Measurements from ENCODE around the gene NFATC2IP. TPM values are rescaled to one million over a fixed set of nuclear protein-coding genes. Genes with fewer than 3 reads are reported as not detected.

Gene NFATC2IP
- total and polyA plus RNA-seq, 2 of the 13 experiments (the other 11 are each of a cell fraction or from before 2014, with no cell fraction given): 32.1 to 48.5 TPM

DNA sequence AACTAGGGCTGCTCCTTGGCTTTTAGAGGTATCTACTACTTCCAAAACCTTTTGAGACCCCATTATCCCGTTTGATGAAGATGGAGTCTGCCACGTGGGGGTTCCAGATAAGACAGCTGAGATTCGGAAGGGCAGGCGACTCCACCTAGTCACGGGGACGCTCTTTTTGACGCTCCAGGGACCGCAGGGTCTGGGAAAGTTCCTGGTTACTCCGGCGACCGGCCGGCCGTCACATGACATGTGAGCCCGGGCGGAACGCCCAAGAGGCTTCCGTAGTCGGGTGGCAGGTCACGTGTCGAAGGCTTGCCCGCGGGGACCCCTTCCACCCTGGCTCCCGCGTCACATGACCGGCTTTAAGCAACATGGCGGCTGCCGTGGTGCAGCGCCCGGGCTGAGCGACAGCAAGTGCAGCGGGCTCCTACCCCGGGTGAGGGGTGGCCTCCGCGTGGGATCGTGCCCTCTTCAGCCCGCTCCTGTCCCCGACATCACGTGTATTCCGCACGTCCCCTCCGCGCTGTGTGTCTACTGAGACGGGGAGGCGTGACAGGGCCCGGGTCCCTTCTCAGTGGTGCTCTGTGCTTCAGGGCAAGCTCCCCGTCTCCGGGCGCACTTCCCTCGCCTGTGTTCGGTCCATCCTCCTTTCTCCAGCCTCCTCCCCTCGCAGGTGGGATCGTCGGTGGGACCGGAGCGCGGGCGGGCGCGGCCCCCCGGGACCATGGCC, 23.9 kb downstream of the NFATC2IP start, which contains the start of gene SPNS1 (continued):
- TF ChIP-seq ERF (CRISPR knock-in tag; IDR thresholded peaks at IDR 0.05) (peak; percentile 95), FIP1L1 (IDR thresholded peaks at IDR 0.05; ENCODE audit: borderline replicate concordance, insufficient read depth, low read depth, low read length) (no peak; the same call in 1 of the 2 replicates), DMAP1 (CRISPR knock-in tag; IDR thresholded peaks at IDR 0.05) (peak; percentile 93), ZNF777 (CRISPR knock-in tag; IDR thresholded peaks at IDR 0.05) (peak; percentile 61), ZSCAN31 (CRISPR knock-in tag; IDR thresholded peaks at IDR 0.05; ENCODE audit: low read depth) (peak; percentile 97), PRPF4 (IDR thresholded peaks at IDR 0.05; ENCODE audit: low read depth, low read length, poor library complexity, severe bottlenecking) (no peak), TEAD2 (CRISPR knock-in tag; IDR thresholded peaks at IDR 0.05) (peak; percentile 88; the same call in 1 of the 2 replicates), JUNB (CRISPR knock-in tag; IDR thresholded peaks at IDR 0.05; ENCODE audit: borderline replicate concordance) (no peak), ZNF775 (CRISPR knock-in tag; IDR thresholded peaks at IDR 0.05; ENCODE audit: borderline replicate concordance) (no peak), ZNF883 (CRISPR knock-in tag; IDR thresholded peaks at IDR 0.05; ENCODE audit: not compliant biosample characterization) (peak; percentile 91), GATAD2A (CRISPR knock-in tag; IDR thresholded peaks at IDR 0.05) (peak; percentile 79), FOXO1 (CRISPR knock-in tag; IDR thresholded peaks at IDR 0.05) (peak; percentile 53; the same call in 1 of the 2 replicates), FOXP1 (IDR thresholded peaks at IDR 0.05) (no peak), FOXP1 (CRISPR knock-in tag; IDR thresholded peaks at IDR 0.05) (no peak), ZNF44 (CRISPR knock-in tag; IDR thresholded peaks at IDR 0.05) (peak; percentile 95; the same call in 1 of the 2 replicates)
- TF ChIP-seq, protein P1, sequence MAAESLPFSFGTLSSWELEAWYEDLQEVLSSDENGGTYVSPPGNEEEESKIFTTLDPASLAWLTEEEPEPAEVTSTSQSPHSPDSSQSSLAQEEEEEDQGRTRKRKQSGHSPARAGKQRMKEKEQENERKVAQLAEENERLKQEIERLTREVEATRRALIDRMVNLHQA (CRISPR knock-in tag; IDR thresholded peaks at IDR 0.05): no peak
- TF ChIP-seq, protein P2, sequence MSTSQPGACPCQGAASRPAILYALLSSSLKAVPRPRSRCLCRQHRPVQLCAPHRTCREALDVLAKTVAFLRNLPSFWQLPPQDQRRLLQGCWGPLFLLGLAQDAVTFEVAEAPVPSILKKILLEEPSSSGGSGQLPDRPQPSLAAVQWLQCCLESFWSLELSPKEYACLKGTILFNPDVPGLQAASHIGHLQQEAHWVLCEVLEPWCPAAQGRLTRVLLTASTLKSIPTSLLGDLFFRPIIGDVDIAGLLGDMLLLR (CRISPR knock-in tag; IDR thresholded peaks at IDR 0.05): peak; percentile 88; the same call in 1 of the 2 replicates
- TF ChIP-seq, protein P3, sequence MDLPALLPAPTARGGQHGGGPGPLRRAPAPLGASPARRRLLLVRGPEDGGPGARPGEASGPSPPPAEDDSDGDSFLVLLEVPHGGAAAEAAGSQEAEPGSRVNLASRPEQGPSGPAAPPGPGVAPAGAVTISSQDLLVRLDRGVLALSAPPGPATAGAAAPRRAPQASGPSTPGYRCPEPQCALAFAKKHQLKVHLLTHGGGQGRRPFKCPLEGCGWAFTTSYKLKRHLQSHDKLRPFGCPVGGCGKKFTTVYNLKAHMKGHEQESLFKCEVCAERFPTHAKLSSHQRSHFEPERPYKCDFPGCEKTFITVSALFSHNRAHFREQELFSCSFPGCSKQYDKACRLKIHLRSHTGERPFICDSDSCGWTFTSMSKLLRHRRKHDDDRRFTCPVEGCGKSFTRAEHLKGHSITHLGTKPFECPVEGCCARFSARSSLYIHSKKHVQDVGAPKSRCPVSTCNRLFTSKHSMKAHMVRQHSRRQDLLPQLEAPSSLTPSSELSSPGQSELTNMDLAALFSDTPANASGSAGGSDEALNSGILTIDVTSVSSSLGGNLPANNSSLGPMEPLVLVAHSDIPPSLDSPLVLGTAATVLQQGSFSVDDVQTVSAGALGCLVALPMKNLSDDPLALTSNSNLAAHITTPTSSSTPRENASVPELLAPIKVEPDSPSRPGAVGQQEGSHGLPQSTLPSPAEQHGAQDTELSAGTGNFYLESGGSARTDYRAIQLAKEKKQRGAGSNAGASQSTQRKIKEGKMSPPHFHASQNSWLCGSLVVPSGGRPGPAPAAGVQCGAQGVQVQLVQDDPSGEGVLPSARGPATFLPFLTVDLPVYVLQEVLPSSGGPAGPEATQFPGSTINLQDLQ (CRISPR knock-in tag; IDR thresholded peaks at IDR 0.05): no peak
- TF ChIP-seq, protein P4, sequence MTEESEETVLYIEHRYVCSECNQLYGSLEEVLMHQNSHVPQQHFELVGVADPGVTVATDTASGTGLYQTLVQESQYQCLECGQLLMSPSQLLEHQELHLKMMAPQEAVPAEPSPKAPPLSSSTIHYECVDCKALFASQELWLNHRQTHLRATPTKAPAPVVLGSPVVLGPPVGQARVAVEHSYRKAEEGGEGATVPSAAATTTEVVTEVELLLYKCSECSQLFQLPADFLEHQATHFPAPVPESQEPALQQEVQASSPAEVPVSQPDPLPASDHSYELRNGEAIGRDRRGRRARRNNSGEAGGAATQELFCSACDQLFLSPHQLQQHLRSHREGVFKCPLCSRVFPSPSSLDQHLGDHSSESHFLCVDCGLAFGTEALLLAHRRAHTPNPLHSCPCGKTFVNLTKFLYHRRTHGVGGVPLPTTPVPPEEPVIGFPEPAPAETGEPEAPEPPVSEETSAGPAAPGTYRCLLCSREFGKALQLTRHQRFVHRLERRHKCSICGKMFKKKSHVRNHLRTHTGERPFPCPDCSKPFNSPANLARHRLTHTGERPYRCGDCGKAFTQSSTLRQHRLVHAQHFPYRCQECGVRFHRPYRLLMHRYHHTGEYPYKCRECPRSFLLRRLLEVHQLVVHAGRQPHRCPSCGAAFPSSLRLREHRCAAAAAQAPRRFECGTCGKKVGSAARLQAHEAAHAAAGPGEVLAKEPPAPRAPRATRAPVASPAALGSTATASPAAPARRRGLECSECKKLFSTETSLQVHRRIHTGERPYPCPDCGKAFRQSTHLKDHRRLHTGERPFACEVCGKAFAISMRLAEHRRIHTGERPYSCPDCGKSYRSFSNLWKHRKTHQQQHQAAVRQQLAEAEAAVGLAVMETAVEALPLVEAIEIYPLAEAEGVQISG (CRISPR knock-in tag; IDR thresholded peaks at IDR 0.05): peak; percentile 97
- TF ChIP-seq, protein P5, sequence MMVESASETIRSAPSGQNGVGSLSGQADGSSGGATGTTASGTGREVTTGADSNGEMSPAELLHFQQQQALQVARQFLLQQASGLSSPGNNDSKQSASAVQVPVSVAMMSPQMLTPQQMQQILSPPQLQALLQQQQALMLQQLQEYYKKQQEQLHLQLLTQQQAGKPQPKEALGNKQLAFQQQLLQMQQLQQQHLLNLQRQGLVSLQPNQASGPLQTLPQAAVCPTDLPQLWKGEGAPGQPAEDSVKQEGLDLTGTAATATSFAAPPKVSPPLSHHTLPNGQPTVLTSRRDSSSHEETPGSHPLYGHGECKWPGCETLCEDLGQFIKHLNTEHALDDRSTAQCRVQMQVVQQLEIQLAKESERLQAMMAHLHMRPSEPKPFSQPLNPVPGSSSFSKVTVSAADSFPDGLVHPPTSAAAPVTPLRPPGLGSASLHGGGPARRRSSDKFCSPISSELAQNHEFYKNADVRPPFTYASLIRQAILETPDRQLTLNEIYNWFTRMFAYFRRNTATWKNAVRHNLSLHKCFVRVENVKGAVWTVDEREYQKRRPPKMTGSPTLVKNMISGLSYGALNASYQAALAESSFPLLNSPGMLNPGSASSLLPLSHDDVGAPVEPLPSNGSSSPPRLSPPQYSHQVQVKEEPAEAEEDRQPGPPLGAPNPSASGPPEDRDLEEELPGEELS (CRISPR knock-in tag; IDR thresholded peaks at IDR 0.05): peak; percentile 78
- TF ChIP-seq, protein P6, sequence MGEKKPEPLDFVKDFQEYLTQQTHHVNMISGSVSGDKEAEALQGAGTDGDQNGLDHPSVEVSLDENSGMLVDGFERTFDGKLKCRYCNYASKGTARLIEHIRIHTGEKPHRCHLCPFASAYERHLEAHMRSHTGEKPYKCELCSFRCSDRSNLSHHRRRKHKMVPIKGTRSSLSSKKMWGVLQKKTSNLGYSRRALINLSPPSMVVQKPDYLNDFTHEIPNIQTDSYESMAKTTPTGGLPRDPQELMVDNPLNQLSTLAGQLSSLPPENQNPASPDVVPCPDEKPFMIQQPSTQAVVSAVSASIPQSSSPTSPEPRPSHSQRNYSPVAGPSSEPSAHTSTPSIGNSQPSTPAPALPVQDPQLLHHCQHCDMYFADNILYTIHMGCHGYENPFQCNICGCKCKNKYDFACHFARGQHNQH (CRISPR knock-in tag; IDR thresholded peaks at IDR 0.05): peak; percentile 77

Data from HepG2 (cell line).